ENCODE data around the gene ESRRA. TPM values are rescaled to one million over a fixed set of nuclear protein-coding genes. Genes with fewer than 3 reads are reported as not detected.

ESRRA gene
- total and polyA plus RNA-seq, 2 of the 13 experiments (the other 11 are each of a cell fraction or from before 2014, with no cell fraction given): 18.1 to 36.3 TPM

DNA sequence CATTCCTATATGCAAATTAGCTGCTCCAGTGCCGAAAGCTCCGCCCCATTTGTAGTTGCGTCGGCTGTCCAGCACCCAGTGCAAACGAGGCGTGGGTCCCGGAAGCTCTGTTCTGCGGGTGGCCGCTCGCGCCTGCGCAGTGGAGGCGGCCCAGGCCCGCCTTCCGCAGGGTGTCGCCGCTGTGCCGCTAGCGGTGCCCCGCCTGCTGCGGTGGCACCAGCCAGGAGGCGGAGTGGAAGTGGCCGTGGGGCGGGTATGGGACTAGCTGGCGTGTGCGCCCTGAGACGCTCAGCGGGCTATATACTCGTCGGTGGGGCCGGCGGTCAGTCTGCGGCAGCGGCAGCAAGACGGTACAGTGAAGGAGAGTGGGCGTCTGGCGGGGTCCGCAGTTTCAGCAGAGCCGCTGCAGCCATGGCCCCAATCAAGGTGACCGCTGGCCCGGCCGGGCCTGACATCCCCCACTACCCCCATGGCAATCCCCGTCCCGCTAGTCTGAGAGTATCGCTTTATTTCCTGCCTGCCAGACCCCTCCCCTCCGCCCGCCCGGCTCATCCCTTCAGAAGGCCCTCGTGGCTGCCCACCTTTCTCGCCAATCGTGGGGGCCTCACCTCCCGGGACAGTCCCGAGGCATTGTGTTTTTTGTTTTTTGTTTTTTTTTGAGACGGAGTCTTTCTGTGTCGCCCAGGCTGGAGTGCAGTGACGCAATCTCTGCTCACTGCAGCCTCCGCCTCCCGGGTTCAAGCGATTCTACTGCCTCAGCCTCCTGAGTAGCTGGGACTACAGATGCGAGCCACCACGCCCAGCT lies 12.8 kb downstream of the ESRRA start, which contains the start of gene PRDX5 (continued):
- TF ChIP-seq, protein P1, sequence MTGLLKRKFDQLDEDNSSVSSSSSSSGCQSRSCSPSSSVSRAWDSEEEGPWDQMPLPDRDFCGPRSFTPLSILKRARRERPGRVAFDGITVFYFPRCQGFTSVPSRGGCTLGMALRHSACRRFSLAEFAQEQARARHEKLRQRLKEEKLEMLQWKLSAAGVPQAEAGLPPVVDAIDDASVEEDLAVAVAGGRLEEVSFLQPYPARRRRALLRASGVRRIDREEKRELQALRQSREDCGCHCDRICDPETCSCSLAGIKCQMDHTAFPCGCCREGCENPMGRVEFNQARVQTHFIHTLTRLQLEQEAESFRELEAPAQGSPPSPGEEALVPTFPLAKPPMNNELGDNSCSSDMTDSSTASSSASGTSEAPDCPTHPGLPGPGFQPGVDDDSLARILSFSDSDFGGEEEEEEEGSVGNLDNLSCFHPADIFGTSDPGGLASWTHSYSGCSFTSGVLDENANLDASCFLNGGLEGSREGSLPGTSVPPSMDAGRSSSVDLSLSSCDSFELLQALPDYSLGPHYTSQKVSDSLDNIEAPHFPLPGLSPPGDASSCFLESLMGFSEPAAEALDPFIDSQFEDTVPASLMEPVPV (CRISPR knock-in tag; IDR thresholded peaks at IDR 0.05): no peak; the same call in 1 of the 2 replicates
- TF ChIP-seq, protein P2, sequence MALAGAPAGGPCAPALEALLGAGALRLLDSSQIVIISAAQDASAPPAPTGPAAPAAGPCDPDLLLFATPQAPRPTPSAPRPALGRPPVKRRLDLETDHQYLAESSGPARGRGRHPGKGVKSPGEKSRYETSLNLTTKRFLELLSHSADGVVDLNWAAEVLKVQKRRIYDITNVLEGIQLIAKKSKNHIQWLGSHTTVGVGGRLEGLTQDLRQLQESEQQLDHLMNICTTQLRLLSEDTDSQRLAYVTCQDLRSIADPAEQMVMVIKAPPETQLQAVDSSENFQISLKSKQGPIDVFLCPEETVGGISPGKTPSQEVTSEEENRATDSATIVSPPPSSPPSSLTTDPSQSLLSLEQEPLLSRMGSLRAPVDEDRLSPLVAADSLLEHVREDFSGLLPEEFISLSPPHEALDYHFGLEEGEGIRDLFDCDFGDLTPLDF (CRISPR knock-in tag; IDR thresholded peaks at IDR 0.05): peak; percentile 76; the same call in 1 of the 2 replicates
- TF ChIP-seq, protein P3, sequence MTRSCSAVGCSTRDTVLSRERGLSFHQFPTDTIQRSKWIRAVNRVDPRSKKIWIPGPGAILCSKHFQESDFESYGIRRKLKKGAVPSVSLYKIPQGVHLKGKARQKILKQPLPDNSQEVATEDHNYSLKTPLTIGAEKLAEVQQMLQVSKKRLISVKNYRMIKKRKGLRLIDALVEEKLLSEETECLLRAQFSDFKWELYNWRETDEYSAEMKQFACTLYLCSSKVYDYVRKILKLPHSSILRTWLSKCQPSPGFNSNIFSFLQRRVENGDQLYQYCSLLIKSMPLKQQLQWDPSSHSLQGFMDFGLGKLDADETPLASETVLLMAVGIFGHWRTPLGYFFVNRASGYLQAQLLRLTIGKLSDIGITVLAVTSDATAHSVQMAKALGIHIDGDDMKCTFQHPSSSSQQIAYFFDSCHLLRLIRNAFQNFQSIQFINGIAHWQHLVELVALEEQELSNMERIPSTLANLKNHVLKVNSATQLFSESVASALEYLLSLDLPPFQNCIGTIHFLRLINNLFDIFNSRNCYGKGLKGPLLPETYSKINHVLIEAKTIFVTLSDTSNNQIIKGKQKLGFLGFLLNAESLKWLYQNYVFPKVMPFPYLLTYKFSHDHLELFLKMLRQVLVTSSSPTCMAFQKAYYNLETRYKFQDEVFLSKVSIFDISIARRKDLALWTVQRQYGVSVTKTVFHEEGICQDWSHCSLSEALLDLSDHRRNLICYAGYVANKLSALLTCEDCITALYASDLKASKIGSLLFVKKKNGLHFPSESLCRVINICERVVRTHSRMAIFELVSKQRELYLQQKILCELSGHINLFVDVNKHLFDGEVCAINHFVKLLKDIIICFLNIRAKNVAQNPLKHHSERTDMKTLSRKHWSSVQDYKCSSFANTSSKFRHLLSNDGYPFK (CRISPR knock-in tag; IDR thresholded peaks at IDR 0.05; ENCODE audit: borderline replicate concordance): no peak; the same call in 1 of the 2 replicates
- TF ChIP-seq ZNF567 (CRISPR knock-in tag; IDR thresholded peaks at IDR 0.05; ENCODE audit: borderline replicate concordance) (0 out of 2 replicates have a peak, but pooled peaks have one; percentile 28), FOXC1 (CRISPR knock-in tag; IDR thresholded peaks at IDR 0.05; ENCODE audit: borderline replicate concordance) (peak; percentile 76), HHEX (CRISPR knock-in tag; IDR thresholded peaks at IDR 0.05) (no peak), ZNF263 (CRISPR knock-in tag; IDR thresholded peaks at IDR 0.05) (no peak; the same call in 1 of the 2 replicates)
- TF ChIP-seq, protein P4, sequence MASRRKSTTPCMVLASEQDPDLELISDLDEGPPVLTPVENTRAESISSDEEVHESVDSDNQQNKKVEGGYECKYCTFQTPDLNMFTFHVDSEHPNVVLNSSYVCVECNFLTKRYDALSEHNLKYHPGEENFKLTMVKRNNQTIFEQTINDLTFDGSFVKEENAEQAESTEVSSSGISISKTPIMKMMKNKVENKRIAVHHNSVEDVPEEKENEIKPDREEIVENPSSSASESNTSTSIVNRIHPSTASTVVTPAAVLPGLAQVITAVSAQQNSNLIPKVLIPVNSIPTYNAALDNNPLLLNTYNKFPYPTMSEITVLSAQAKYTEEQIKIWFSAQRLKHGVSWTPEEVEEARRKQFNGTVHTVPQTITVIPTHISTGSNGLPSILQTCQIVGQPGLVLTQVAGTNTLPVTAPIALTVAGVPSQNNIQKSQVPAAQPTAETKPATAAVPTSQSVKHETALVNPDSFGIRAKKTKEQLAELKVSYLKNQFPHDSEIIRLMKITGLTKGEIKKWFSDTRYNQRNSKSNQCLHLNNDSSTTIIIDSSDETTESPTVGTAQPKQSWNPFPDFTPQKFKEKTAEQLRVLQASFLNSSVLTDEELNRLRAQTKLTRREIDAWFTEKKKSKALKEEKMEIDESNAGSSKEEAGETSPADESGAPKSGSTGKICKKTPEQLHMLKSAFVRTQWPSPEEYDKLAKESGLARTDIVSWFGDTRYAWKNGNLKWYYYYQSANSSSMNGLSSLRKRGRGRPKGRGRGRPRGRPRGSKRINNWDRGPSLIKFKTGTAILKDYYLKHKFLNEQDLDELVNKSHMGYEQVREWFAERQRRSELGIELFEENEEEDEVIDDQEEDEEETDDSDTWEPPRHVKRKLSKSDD (CRISPR knock-in tag; IDR thresholded peaks at IDR 0.05; ENCODE audit: low read depth): no peak
- TF ChIP-seq, protein P5, sequence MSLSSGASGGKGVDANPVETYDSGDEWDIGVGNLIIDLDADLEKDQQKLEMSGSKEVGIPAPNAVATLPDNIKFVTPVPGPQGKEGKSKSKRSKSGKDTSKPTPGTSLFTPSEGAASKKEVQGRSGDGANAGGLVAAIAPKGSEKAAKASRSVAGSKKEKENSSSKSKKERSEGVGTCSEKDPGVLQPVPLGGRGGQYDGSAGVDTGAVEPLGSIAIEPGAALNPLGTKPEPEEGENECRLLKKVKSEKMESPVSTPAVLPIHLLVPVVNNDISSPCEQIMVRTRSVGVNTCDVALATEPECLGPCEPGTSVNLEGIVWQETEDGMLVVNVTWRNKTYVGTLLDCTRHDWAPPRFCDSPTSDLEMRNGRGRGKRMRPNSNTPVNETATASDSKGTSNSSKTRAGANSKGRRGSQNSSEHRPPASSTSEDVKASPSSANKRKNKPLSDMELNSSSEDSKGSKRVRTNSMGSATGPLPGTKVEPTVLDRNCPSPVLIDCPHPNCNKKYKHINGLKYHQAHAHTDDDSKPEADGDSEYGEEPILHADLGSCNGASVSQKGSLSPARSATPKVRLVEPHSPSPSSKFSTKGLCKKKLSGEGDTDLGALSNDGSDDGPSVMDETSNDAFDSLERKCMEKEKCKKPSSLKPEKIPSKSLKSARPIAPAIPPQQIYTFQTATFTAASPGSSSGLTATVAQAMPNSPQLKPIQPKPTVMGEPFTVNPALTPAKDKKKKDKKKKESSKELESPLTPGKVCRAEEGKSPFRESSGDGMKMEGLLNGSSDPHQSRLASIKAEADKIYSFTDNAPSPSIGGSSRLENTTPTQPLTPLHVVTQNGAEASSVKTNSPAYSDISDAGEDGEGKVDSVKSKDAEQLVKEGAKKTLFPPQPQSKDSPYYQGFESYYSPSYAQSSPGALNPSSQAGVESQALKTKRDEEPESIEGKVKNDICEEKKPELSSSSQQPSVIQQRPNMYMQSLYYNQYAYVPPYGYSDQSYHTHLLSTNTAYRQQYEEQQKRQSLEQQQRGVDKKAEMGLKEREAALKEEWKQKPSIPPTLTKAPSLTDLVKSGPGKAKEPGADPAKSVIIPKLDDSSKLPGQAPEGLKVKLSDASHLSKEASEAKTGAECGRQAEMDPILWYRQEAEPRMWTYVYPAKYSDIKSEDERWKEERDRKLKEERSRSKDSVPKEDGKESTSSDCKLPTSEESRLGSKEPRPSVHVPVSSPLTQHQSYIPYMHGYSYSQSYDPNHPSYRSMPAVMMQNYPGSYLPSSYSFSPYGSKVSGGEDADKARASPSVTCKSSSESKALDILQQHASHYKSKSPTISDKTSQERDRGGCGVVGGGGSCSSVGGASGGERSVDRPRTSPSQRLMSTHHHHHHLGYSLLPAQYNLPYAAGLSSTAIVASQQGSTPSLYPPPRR (CRISPR knock-in tag; IDR thresholded peaks at IDR 0.05; ENCODE audit: borderline replicate concordance): peak; percentile 70
